Prostate gland (tissue), 2 donors: ENCODE data around the gene CCDC141. TPM values are rescaled to one million over a fixed set of nuclear protein-coding genes. Genes with fewer than 3 reads are reported as not detected.

Experiments
- DNase-seq: peaks from one replicate; pipeline ENCODE4 v3.0.0-alpha.2; 2019; ENCODE audit warnings: low spot score
- H3K27ac ChIP-seq, 2 donors: fragments of 200-600 bp; sonication (generic); 2 replicates each; pipeline ENCODE4 v1.5.1; 2017 to 2019
- H3K27me3 ChIP-seq: fragments of 200-600 bp; sonication (generic); replicated peaks from 2 replicates; pipeline ENCODE4 v1.5.1; 2019; ENCODE audit not compliant: insufficient read depth
- H3K36me3 ChIP-seq, 2 donors: fragments of 200-600 bp; sonication (generic); 1 replicate in 1 of 2; 2 replicates in 1 of 2; pipeline versions ENCODE4 v1.5.1 to v1.8.1; 2017 to 2019
- H3K4me1 ChIP-seq: fragments of 200-600 bp; sonication (generic); replicated peaks from 2 replicates; pipeline ENCODE4 v1.5.1; 2019
- H3K4me3 ChIP-seq, 2 donors: fragments of 200-600 bp; sonication (generic); 2 replicates each; pipeline ENCODE4 v1.5.1; 2017 to 2019
- H3K9me3 ChIP-seq: fragments of 200-600 bp; sonication (generic); 2 replicates; pipeline ENCODE4 v1.5.1; 2017
- POLR2A ChIP-seq: fragments of 450-650 bp; IDR thresholded peaks from one replicate; pipeline ENCODE4 v1.6.1; 2016; ENCODE audit warnings: antibody characterized with exemption, mild to moderate bottlenecking
- POLR2AphosphoS5 ChIP-seq: sonication (generic); formaldehyde crosslinking; IDR thresholded peaks from one replicate; pipeline ENCODE4 v1.6.1; 2017; ENCODE audit warnings: antibody characterized with exemption
- WGBS: methylation state at CpG from one replicate; pipeline ENCODE4 v1.1.5; 2018; 5-methylcytosine and 5-hydroxymethylcytosine counted together
- intact Hi-C: fragments of 100-400 bp; cut with DNase I; formaldehyde crosslinking; loops from one replicate; pipeline ENCODE4 v1.14.2; 2022
- total RNA-seq, 2 donors: library from RNA; depleted of rRNA; stranded (reverse); fragments of >200 nt; gene quantifications; one replicate each; pipeline ENCODE4 v1.1.0, GENCODE V29; 2016
- TF ChIP-seq, protein P1 (sequence below), 4 experiments: fragments of 200-600 bp in 2 of 4; fragments of 450-650 bp in 2 of 4; sonication (generic) in 2 of 4; IDR thresholded peaks; 1 replicate in 3 of 4; 2 replicates in 1 of 4; pipeline ENCODE4 v1.5.1; 2016 to 2019; ENCODE audit warnings: antibody characterized with exemption in 4 of 4, mild to moderate bottlenecking in 2 of 4, moderate library complexity in 2 of 4

CCDC141 gene
- total RNA-seq, 2 donors from 2014 or later = 0.32 to 8.6 TPM

DNA sequence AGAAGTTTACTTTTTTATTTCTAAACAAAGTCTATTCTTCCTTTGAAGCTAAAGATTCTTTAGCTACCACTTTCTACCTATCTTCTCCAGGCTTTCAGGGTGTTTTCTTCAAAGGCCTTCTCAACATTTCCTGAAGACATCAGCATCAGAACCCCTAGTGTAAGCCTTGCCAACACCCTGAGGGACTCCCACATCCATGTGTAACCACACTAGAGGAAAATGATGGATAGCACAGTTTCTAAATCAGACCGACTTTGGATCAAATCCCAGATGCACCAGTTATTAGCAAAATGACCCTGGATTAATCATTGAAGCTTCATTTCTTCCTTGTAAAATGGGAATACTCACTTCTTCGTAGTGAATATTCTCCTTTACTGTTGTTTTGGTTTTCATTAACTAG, 238.0 kb downstream of the CCDC141 start:
- Histone ChIP-seq H3K4me3 (no peak overlapping the region), H3K9me3 (no peaks in the 10 kb centered on the region), H3K27ac (no peak overlapping the region), H3K4me1 (no peaks in the 10 kb centered on the region), H3K36me3 (no peaks in the 10 kb centered on the region), H3K27me3 (no peaks in the 10 kb centered on the region)
- TF ChIP-seq, protein P1, sequence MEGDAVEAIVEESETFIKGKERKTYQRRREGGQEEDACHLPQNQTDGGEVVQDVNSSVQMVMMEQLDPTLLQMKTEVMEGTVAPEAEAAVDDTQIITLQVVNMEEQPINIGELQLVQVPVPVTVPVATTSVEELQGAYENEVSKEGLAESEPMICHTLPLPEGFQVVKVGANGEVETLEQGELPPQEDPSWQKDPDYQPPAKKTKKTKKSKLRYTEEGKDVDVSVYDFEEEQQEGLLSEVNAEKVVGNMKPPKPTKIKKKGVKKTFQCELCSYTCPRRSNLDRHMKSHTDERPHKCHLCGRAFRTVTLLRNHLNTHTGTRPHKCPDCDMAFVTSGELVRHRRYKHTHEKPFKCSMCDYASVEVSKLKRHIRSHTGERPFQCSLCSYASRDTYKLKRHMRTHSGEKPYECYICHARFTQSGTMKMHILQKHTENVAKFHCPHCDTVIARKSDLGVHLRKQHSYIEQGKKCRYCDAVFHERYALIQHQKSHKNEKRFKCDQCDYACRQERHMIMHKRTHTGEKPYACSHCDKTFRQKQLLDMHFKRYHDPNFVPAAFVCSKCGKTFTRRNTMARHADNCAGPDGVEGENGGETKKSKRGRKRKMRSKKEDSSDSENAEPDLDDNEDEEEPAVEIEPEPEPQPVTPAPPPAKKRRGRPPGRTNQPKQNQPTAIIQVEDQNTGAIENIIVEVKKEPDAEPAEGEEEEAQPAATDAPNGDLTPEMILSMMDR (IDR thresholded peaks at IDR 0.05) = no peak
- TF ChIP-seq POLR2AphosphoS5 = no peak
- no peak for TF ChIP-seq POLR2A
- DNase-seq = no peak
- intact Hi-C loops = no loop called here
- 88% methylated on average over 2 of the region's 2 CpGs for WGBS

DNA sequence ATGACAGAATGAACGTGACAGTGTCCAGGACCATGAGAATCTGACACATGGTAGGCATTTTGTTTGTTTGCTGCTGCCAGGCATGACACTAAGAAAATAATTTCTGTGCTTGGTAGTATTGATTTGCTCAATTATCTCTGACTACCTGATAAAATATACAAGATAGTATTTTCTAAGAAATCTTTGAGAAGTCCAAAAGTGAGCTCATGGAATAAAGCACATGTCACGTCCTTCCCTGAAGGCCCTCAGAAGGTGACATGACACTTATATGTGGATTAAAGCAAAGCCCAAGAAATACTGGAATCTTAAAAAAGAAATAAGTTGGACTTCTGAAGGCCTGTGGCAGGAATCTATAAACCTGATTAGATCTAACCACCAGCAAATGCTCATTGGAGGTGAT, 238.9 kb downstream of the CCDC141 start:
- 58% methylated on average over 2 of the region's 2 CpGs for WGBS
- no peak for TF ChIP-seq POLR2A
- no peak for TF ChIP-seq POLR2AphosphoS5
- TF ChIP-seq, protein P1 (IDR thresholded peaks at IDR 0.05) = no peak

DNA sequence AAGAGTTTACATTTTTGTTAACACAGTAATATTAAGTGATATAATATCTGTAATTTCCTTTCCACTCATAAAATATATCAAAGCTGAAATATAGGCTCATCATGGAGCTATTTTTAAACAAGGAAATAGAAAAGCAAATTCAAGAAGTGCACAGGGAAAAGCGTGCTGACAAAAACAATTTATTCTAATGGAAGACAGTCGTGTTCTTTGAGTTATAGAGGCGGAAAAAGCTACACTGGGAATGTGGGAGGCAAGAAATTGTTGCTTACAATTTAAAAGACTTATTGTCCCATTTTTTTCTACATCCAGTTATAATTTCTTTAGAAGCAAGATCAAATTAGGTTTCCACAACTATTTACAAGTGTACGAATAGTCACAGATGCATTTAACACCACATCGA, 239.5 kb downstream of the CCDC141 start:
- Histone ChIP-seq H3K9me3 (no peaks in the 10 kb centered on the region), H3K27ac (no peak overlapping the region), H3K36me3 (no peaks in the 10 kb centered on the region), H3K4me3 (no peak overlapping the region), H3K4me1 (no peaks in the 10 kb centered on the region), H3K27me3 (no peaks in the 10 kb centered on the region)
- no peak for DNase-seq
- no peak for TF ChIP-seq POLR2AphosphoS5
- TF ChIP-seq, protein P1 (IDR thresholded peaks at IDR 0.05) = no peak
- no peak for TF ChIP-seq POLR2A
- intact Hi-C loops = no loop called here
- 84% methylated on average over 5 of the region's 5 CpGs for WGBS

More for the DNA sequence above, 238.9 kb downstream of the CCDC141 start:
- H3K9me3 ChIP-seq = no peaks in the 10 kb centered on the region
- no peak for DNase-seq
- no peak overlapping the region for H3K27ac ChIP-seq
- no peaks in the 10 kb centered on the region for H3K4me1 ChIP-seq
- intact Hi-C loops = no loop called here
- no peaks in the 10 kb centered on the region for H3K36me3 ChIP-seq
- H3K27me3 ChIP-seq = no peaks in the 10 kb centered on the region
- no peak overlapping the region for H3K4me3 ChIP-seq

DNA sequence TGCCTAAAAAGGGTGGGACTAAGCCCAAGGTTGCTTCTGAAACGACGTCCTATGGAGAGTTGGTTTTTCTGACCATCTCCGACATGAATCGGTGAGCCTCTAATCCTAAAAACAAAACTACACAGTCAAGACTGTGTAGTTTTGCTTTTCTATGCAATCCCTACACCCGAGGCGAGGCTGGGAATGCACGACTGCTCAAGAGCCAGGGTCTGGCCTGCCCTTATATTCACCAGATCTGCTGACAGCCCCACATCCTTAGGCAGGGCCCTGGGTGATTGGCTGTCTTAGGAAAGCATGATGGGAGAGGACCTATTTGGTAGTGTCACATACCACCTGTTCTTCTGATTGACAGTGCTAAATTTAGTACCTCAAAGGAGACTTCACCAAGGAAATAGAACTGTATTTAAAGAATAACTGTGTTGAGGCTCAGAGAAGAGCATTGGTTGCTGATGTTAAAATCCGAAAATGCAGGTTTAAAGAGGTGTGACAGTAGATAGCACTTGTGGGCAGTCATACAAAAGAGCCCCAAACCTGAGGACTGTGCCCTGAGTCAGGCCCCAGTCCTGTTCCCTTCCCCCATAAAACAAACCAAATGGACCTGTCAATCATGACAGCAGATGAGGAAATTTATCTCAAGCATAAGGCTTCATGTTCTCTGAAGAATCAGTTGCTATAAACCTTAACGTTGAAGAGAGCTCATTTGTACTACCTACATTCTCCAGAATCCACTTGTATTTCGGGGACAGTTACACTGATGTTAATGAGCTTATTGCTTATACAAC, 242.5 kb downstream of the CCDC141 start, which contains the start of gene TTN:
TTN (minus strand) TSS at position 197 of the 782 bp plus-strand sequence. CDS start 2,781 bp downstream, outside the sequence.
- no peak for TF ChIP-seq POLR2AphosphoS5
- TF ChIP-seq, protein P1 (IDR thresholded peaks at IDR 0.05) = no peak
- TF ChIP-seq POLR2A = no peak
- 90% methylated on average over 10 of the region's 10 CpGs for WGBS
- intact Hi-C loops = no loop called here
- Histone ChIP-seq H3K4me1 (peaks cover 4% of the 10 kb centered on the region), H3K9me3 (no peaks in the 10 kb centered on the region), H3K4me3 (no peak within 1 kb of the TSS), H3K36me3 (no peaks in the 10 kb centered on the region), H3K27ac (no peak within 1 kb of the TSS), H3K27me3 (no peaks in the 10 kb centered on the region)
- no peak for DNase-seq

DNA sequence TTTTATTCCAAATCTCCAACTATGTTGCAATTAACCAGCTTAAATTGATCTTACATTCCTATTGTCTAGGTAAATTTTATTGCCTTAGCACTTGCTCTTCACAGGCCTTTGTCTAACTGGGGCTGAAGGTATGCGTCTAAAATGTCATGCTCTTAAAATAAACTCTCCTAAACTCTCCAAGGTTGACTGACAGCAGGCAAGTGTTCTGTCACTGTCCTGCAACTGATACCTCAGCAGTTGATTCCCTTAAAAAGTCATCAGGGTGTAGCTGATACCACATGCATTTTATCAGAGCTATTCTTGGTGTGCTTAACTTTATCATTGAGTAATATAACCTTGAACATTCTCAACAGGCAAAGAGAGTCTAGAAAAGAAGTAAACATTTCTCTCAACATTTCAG, 243.4 kb downstream of the CCDC141 start:
- no peaks in the 10 kb centered on the region for H3K27me3 ChIP-seq
- H3K9me3 ChIP-seq = no peaks in the 10 kb centered on the region
- no peak overlapping the region for H3K4me3 ChIP-seq
- intact Hi-C loops = no loop called here
- TF ChIP-seq POLR2A (no peak), POLR2AphosphoS5 (no peak)
- TF ChIP-seq, protein P1 (IDR thresholded peaks at IDR 0.05) = no peak
- 92% methylated on average over 1 of the region's 1 CpG for WGBS
- no peaks in the 10 kb centered on the region for H3K36me3 ChIP-seq
- no peak overlapping the region for H3K27ac ChIP-seq
- DNase-seq = no peak
- H3K4me1 ChIP-seq = peaks cover 4% of the 10 kb centered on the region
